Neural cell (in vitro differentiated cells): Measurements from ENCODE around the gene CDS1.

Source experiments
- MXI1 ChIP-seq: fragments of 450-650 bp; conservative IDR thresholded peaks from 2 replicates; pipeline ENCODE4 v1.6.1; 2014; ENCODE audit warnings: antibody characterized with exemption, mild to moderate bottlenecking; ENCODE audit not compliant: poor library complexity, severe bottlenecking
- POLR2AphosphoS5 ChIP-seq: IDR thresholded peaks from 2 replicates; pipeline ENCODE4 v1.6.1; 2012
- SMC3 ChIP-seq: fragments of 450-650 bp; conservative IDR thresholded peaks from 2 replicates; pipeline ENCODE4 v1.6.1; 2014; ENCODE audit warnings: antibody characterized with exemption, mild to moderate bottlenecking, moderate library complexity; ENCODE audit not compliant: poor library complexity
- TF ChIP-seq, protein P1 (sequence below): IDR thresholded peaks from 2 replicates; pipeline ENCODE4 v1.6.1; 2012; ENCODE audit warnings: borderline replicate concordance
- TF ChIP-seq, protein P2 (sequence below): fragments of 450-650 bp; IDR thresholded peaks from 2 replicates; pipeline ENCODE4 v1.5.1; 2014; ENCODE audit warnings: antibody characterized with exemption, mild to moderate bottlenecking, moderate library complexity; ENCODE audit not compliant: poor library complexity, severe bottlenecking

DNA sequence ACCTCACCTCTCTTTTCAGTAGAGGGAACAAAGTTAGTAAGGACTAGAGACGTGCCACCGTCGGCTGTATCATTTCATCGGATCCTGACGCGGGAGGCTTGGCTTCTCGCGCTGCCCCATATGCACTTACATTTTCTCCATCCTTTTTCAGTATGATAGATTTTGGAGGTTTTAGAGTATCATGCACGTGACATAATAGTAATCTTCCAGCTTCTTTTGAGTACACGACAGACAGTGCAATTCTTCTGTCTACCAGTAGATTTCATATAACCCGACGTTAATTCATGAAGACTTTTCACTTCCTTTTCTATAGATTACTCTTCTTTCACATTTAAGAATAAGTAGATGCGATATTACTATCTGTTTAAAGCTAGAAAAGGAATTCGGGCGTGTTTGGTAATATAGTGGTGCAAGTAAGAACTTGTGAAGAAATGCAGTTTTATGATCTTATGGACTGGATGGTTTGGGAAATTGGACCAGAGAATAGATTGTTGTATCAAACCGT, 1.0 kb downstream of the CDS1 start:
- TF ChIP-seq, protein P1, sequence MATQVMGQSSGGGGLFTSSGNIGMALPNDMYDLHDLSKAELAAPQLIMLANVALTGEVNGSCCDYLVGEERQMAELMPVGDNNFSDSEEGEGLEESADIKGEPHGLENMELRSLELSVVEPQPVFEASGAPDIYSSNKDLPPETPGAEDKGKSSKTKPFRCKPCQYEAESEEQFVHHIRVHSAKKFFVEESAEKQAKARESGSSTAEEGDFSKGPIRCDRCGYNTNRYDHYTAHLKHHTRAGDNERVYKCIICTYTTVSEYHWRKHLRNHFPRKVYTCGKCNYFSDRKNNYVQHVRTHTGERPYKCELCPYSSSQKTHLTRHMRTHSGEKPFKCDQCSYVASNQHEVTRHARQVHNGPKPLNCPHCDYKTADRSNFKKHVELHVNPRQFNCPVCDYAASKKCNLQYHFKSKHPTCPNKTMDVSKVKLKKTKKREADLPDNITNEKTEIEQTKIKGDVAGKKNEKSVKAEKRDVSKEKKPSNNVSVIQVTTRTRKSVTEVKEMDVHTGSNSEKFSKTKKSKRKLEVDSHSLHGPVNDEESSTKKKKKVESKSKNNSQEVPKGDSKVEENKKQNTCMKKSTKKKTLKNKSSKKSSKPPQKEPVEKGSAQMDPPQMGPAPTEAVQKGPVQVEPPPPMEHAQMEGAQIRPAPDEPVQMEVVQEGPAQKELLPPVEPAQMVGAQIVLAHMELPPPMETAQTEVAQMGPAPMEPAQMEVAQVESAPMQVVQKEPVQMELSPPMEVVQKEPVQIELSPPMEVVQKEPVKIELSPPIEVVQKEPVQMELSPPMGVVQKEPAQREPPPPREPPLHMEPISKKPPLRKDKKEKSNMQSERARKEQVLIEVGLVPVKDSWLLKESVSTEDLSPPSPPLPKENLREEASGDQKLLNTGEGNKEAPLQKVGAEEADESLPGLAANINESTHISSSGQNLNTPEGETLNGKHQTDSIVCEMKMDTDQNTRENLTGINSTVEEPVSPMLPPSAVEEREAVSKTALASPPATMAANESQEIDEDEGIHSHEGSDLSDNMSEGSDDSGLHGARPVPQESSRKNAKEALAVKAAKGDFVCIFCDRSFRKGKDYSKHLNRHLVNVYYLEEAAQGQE = no peak
- no peak for TF ChIP-seq MXI1
- TF ChIP-seq, protein P2, sequence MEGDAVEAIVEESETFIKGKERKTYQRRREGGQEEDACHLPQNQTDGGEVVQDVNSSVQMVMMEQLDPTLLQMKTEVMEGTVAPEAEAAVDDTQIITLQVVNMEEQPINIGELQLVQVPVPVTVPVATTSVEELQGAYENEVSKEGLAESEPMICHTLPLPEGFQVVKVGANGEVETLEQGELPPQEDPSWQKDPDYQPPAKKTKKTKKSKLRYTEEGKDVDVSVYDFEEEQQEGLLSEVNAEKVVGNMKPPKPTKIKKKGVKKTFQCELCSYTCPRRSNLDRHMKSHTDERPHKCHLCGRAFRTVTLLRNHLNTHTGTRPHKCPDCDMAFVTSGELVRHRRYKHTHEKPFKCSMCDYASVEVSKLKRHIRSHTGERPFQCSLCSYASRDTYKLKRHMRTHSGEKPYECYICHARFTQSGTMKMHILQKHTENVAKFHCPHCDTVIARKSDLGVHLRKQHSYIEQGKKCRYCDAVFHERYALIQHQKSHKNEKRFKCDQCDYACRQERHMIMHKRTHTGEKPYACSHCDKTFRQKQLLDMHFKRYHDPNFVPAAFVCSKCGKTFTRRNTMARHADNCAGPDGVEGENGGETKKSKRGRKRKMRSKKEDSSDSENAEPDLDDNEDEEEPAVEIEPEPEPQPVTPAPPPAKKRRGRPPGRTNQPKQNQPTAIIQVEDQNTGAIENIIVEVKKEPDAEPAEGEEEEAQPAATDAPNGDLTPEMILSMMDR = peak; percentile 44
- TF ChIP-seq POLR2AphosphoS5 = no peak
- TF ChIP-seq SMC3 = no peak
